ENCODE results near the gene MYT1. TPM values are rescaled to one million over a fixed set of nuclear protein-coding genes. Genes with fewer than 3 reads are reported as not detected.
"Not testable (repeated sequence)": the region's sequence is repeated elsewhere in the genome, so short reads cannot be mapped to it uniquely, and the experiment has no call there.

The MYT1 gene
- total RNA-seq, 1 experiment from 2014 or later, result 0.22 TPM

GRCh38 chr20:64123517-64123916 is 40.7 kb upstream of the MYT1 start:
- CTCF ChIA-PET; POLR2A ChIA-PET (ENCODE audit: unreplicated experiment); H2AFZ ChIP-seq (ENCODE audit: low read length); H3K4me3 ChIP-seq (ENCODE audit: low read length); H3K9ac ChIP-seq (ENCODE audit: low read length); H3K9me3 ChIP-seq (ENCODE audit: low read length); H3K36me3 ChIP-seq (ENCODE audit: low read depth, low read length); BruUV-seq (replicated peaks); H3K4me1 ChIP-seq (ENCODE audit: insufficient read depth, low read length); H3F3A ChIP-seq (ENCODE audit: low read length, unreplicated experiment); ATAC-seq; H4K20me1 ChIP-seq (ENCODE audit: low read length); H3K79me2 ChIP-seq (ENCODE audit: low read length); intact Hi-C loops (cut with micrococcal nuclease); H3K27ac ChIP-seq (ENCODE audit: low read length); H3K4me2 ChIP-seq (ENCODE audit: low read length); DNase-seq; H3K9me2 ChIP-seq (replicated peaks; ENCODE audit: low read length): not testable (repeated sequence)
- H3K27me3 ChIP-seq (ENCODE audit: low read length), result peaks cover 27% of the 10 kb centered on the region

GRCh38 chr20:64129146-64129782 is 35.0 kb upstream of the MYT1 start:
- ChIA-PET CTCF (no interaction called here), POLR2A (ENCODE audit: unreplicated experiment) (no interaction called here)
- Histone ChIP-seq H3K36me3 (ENCODE audit: low read depth, low read length) (no peaks in the 10 kb centered on the region), H3F3A (ENCODE audit: low read length, unreplicated experiment) (no peaks in the 10 kb centered on the region), H3K9me3 (ENCODE audit: low read length) (no peaks in the 10 kb centered on the region), H3K27ac (ENCODE audit: low read length) (no peak overlapping the region), H3K27me3 (ENCODE audit: low read length) (peaks cover 22% of the 10 kb centered on the region), H3K4me3 (ENCODE audit: low read length) (no peak overlapping the region), H3K4me2 (ENCODE audit: low read length) (no peak overlapping the region), H4K20me1 (ENCODE audit: low read length) (no peaks in the 10 kb centered on the region), H3K4me1 (ENCODE audit: insufficient read depth, low read length) (no peaks in the 10 kb centered on the region), H2AFZ (ENCODE audit: low read length) (no peak overlapping the region), H3K9ac (ENCODE audit: low read length) (no peak overlapping the region), H3K79me2 (ENCODE audit: low read length) (no peaks in the 10 kb centered on the region), H3K9me2 (replicated peaks; ENCODE audit: low read length) (no peaks in the 10 kb centered on the region)
- ATAC-seq, result no peak
- no TSS peak for BruUV-seq (replicated peaks)
- no peak for TF ChIP-seq EZH2phosphoT487 (IDR thresholded peaks at IDR 0.05; ENCODE audit: borderline replicate concordance, low read length)
- no peak for TF ChIP-seq CTCF (conservative IDR thresholded peaks at IDR 0.05; ENCODE audit: low read depth, low read length)
- TF ChIP-seq EZH2 (IDR thresholded peaks at IDR 0.05; ENCODE audit: low read length, unreplicated experiment), result no peak
- intact Hi-C loops (cut with micrococcal nuclease), result no loop called here
- no peak for DNase-seq

GRCh38 chr20:64130271-64130670 is 34.0 kb upstream of the MYT1 start:
- H3F3A ChIP-seq (ENCODE audit: low read length, unreplicated experiment), result no peaks in the 10 kb centered on the region
- no peak overlapping the region for H3K4me3 ChIP-seq (ENCODE audit: low read length)
- no peak overlapping the region for H2AFZ ChIP-seq (ENCODE audit: low read length)
- H3K27ac ChIP-seq (ENCODE audit: low read length), result no peak overlapping the region
- H3K79me2 ChIP-seq (ENCODE audit: low read length), result no peaks in the 10 kb centered on the region
- H3K4me2 ChIP-seq (ENCODE audit: low read length), result no peak overlapping the region
- DNase-seq (no peak), ATAC-seq (no peak)
- H3K27me3 ChIP-seq (ENCODE audit: low read length), result peaks cover 19% of the 10 kb centered on the region
- CTCF ChIA-PET, result no interaction called here
- TF ChIP-seq EZH2phosphoT487 (IDR thresholded peaks at IDR 0.05; ENCODE audit: borderline replicate concordance, low read length) (no peak), EZH2 (IDR thresholded peaks at IDR 0.05; ENCODE audit: low read length, unreplicated experiment) (no peak), CTCF (conservative IDR thresholded peaks at IDR 0.05; ENCODE audit: low read depth, low read length) (no peak)
- no peaks in the 10 kb centered on the region for H3K4me1 ChIP-seq (ENCODE audit: insufficient read depth, low read length)
- no peaks in the 10 kb centered on the region for H4K20me1 ChIP-seq (ENCODE audit: low read length)
- H3K9ac ChIP-seq (ENCODE audit: low read length), result no peak overlapping the region
- no peaks in the 10 kb centered on the region for H3K9me2 ChIP-seq (replicated peaks; ENCODE audit: low read length)
- no peaks in the 10 kb centered on the region for H3K36me3 ChIP-seq (ENCODE audit: low read depth, low read length)
- no peaks in the 10 kb centered on the region for H3K9me3 ChIP-seq (ENCODE audit: low read length)
- intact Hi-C loops (cut with micrococcal nuclease), result no loop called here
- no TSS peak for BruUV-seq (replicated peaks)
- POLR2A ChIA-PET (ENCODE audit: unreplicated experiment), result no interaction called here

Data from PC-3 (cell line).